HepG2 (cell line): Measurements from ENCODE around the gene DUT. TPM values are rescaled to one million over a fixed set of nuclear protein-coding genes. Genes with fewer than 3 reads are reported as not detected.

Experiments used
- ATAC-seq: fragments of 200-7000 bp; cut with Tn5 transposase; 3 replicates; pipeline ENCODE4 v1.9.1; 2020; ENCODE audit warnings: mild to moderate bottlenecking, moderate library complexity
- BruUV-seq: library from RNA; stranded (reverse); fragments of 400-500 nt; replicated peaks from 2 replicates; lab custom pipeline; 2021; lab: Mats Ljungman, UMichigan
- CTCF ChIA-PET: fragments of 300-600 bp; formaldehyde crosslinking; extraction: SDS; loops from one replicate; lab custom pipeline; 2021; ENCODE audit warnings: low total read pairs, inconsistent platforms, low intra/inter-chr PET ratio; lab: Yijun Ruan, JAX
- POLR2A ChIA-PET: fragments of 350-600 bp; sonication (Branson Sonifier 250); formaldehyde crosslinking; loops from one replicate; lab custom pipeline; 2020; ENCODE audit warnings: antibody characterized with exemption, inconsistent platforms; lab: Yijun Ruan, JAX
- DNase-seq: peaks from one replicate; pipeline ENCODE4 v3.0.0-alpha.2; 2015; ENCODE audit warnings: low spot score
- FAIRE-seq: peaks from 3 replicates; lab custom pipeline; 2011; peaks lifted over from hg19 to GRCh38; lab: Jason Lieb, UNC
- H2AFZ ChIP-seq: one replicate; pipeline ENCODE4 v1.6.1; 2011; ENCODE audit warnings: low read length, inconsistent platforms
- H3K27ac ChIP-seq: fragments of 300-600 bp; 3 replicates; pipeline ENCODE4 v1.8.0; 2011; ENCODE audit warnings: mixed run types, mild to moderate bottlenecking, mixed read lengths, low read length, inconsistent platforms; ENCODE audit not compliant: insufficient read depth; ENCODE audit errors: extremely low read length
- H3K27me3 ChIP-seq, 2 experiments: fragments of 200-600 bp in 1 of 2; 2 replicates in 1 of 2; 3 replicates in 1 of 2; pipeline versions ENCODE4 v1.6.0 to v1.8.0; 2011; ENCODE audit warnings: low read length in 2 of 2, mild to moderate bottlenecking in 2 of 2, moderate library complexity in 2 of 2, inconsistent platforms in 1 of 2; ENCODE audit not compliant: insufficient read depth in 2 of 2, control insufficient read depth in 1 of 2
- H3K36me3 ChIP-seq, 2 experiments: fragments of 200-600 bp in 1 of 2; replicated peaks in 1 of 2; 2 replicates in 1 of 2; 3 replicates in 1 of 2; pipeline versions ENCODE4 v1.5.1 to v1.8.0; 2011; ENCODE audit warnings: low read length in 2 of 2, inconsistent platforms in 1 of 2; ENCODE audit not compliant: insufficient read depth in 2 of 2, control insufficient read depth in 1 of 2
- H3K4me1 ChIP-seq: 2 replicates; pipeline ENCODE4 v1.5.1; 2012; ENCODE audit warnings: low read length, inconsistent platforms; ENCODE audit not compliant: insufficient read depth
- H3K4me2 ChIP-seq: 2 replicates; pipeline ENCODE4 v1.6.0; 2011; ENCODE audit warnings: low read depth, low read length, inconsistent platforms
- H3K4me3 ChIP-seq, 3 experiments: fragments of 200-600 bp in 1 of 3; sonication (generic), shearing (Covaris generic) in 1 of 3; replicated peaks in 1 of 3; 2 replicates each; pipeline ENCODE4 v1.5.1; 2011 to 2016; ENCODE audit warnings: low read length in 3 of 3, inconsistent platforms in 2 of 3, low read depth in 2 of 3, mild to moderate bottlenecking in 2 of 3, control low read depth in 1 of 3, mixed read lengths in 1 of 3; ENCODE audit not compliant: insufficient read depth in 1 of 3
- H3K79me2 ChIP-seq: one replicate; pipeline ENCODE4 v1.6.1; 2011; ENCODE audit warnings: low read length, inconsistent platforms; ENCODE audit not compliant: insufficient read depth
- H3K9ac ChIP-seq: 2 replicates; pipeline ENCODE4 v1.6.0; 2011; ENCODE audit warnings: mild to moderate bottlenecking, low read depth, low read length, inconsistent platforms; ENCODE audit not compliant: insufficient read depth
- H3K9me3 ChIP-seq: 2 replicates; pipeline ENCODE4 v1.5.1; 2012; ENCODE audit warnings: mild to moderate bottlenecking, low read length
- H4K20me1 ChIP-seq: 2 replicates; pipeline ENCODE4 v1.6.0; 2011; ENCODE audit warnings: inconsistent platforms, mild to moderate bottlenecking, low read length, moderate library complexity; ENCODE audit not compliant: insufficient read depth
- DNMT1 ChIP-seq: sonication (generic); formaldehyde crosslinking; IDR thresholded peaks from 2 replicates; pipeline ENCODE4 v1.5.1; 2020; ENCODE audit warnings: mild to moderate bottlenecking, missing genetic modification reagents
- E2F2 ChIP-seq: sonication (generic); formaldehyde crosslinking; IDR thresholded peaks from 2 replicates; pipeline ENCODE4 v1.4.0; 2020; ENCODE audit warnings: missing genetic modification reagents, borderline replicate concordance
- ELK4 ChIP-seq: sonication (generic); formaldehyde crosslinking; IDR thresholded peaks from 2 replicates; pipeline ENCODE4 v1.9.0; 2021; ENCODE audit warnings: missing genetic modification reagents, borderline replicate concordance
- KLF13 ChIP-seq: sonication (generic); formaldehyde crosslinking; IDR thresholded peaks from 2 replicates; pipeline ENCODE4 v1.4.0; 2020; ENCODE audit warnings: mild to moderate bottlenecking, missing genetic modification reagents
- MLLT10 ChIP-seq: sonication (generic); formaldehyde crosslinking; IDR thresholded peaks from 2 replicates; pipeline ENCODE4 v1.4.0; 2020; ENCODE audit warnings: missing genetic modification reagents
- NFATC3 ChIP-seq: sonication (generic); formaldehyde crosslinking; IDR thresholded peaks from 2 replicates; pipeline ENCODE4 v1.5.1; 2020; ENCODE audit warnings: mild to moderate bottlenecking, missing genetic modification reagents
- SMC3 ChIP-seq: IDR thresholded peaks from 2 replicates; pipeline ENCODE4 v1.6.1; 2011; ENCODE audit warnings: low read length, improper control_type of control experiment
- SNAI1 ChIP-seq: sonication (generic); formaldehyde crosslinking; IDR thresholded peaks from 2 replicates; pipeline ENCODE4 v1.5.0; 2020; ENCODE audit warnings: mild to moderate bottlenecking, missing genetic modification reagents, borderline replicate concordance
- ZNF572 ChIP-seq: sonication (generic); formaldehyde crosslinking; IDR thresholded peaks from 2 replicates; pipeline ENCODE4 v1.5.1; 2020; ENCODE audit warnings: mild to moderate bottlenecking, missing genetic modification reagents
- ZNF747 ChIP-seq: sonication (generic); formaldehyde crosslinking; IDR thresholded peaks from 2 replicates; pipeline ENCODE4 v1.8.1; 2023; ENCODE audit warnings: missing genetic modification reagents, mild to moderate bottlenecking, borderline replicate concordance
- ZNF75D ChIP-seq: sonication (generic); formaldehyde crosslinking; IDR thresholded peaks from 2 replicates; pipeline ENCODE4 v1.8.1; 2023; ENCODE audit warnings: missing genetic modification reagents, mild to moderate bottlenecking, borderline replicate concordance
- WGBS: methylation state at CpG from one replicate; pipeline ENCODE4 v1.1.6; 2017; ENCODE audit warnings: low lambda C conversion rate; 5-methylcytosine and 5-hydroxymethylcytosine counted together
- in situ Hi-C: cut with HindIII; loops from 2 replicates; pipeline ENCODE4 v1.10.0; 2017; ENCODE audit warnings: low pct_unique_long_range_greater_than_20kb; ENCODE audit not compliant: extremely low pct_ligation_motif_present
- intact Hi-C: fragments of 100-400 bp; cut with micrococcal nuclease; formaldehyde crosslinking; loops from one replicate; pipeline ENCODE4 v1.10.0; 2022; ENCODE audit not compliant: unreplicated experiment
- polyA plus RNA-seq, 8 experiments: library from polyadenylated mRNA; depleted of rRNA in 3 of 8; stranded (reverse) in 7 of 8; unstranded in 1 of 8; fragments of >200 nt; fragmentation: Illumina TruSeq in 4 of 8; extraction: Trizol in 4 of 8; gene quantifications; 2 replicates each; pipeline versions ENCODE4 v1.2.1 to v1.2.3, GENCODE V29; 2011 to 2016; ENCODE audit warnings: low read depth in 4 of 8, missing spikeins in 1 of 8, mixed read lengths in 1 of 8; ENCODE audit not compliant: insufficient read depth in 1 of 8
- total RNA-seq, 5 experiments: library from RNA; depleted of rRNA; stranded (reverse); fragments of >200 nt; fragmentation: Illumina TruSeq; extraction: Trizol; gene quantifications; 2 replicates each; pipeline ENCODE4 v1.2.3, GENCODE V29; 2016; ENCODE audit warnings: low read depth in 1 of 5
- TF ChIP-seq, protein P1 (sequence below): sonication (generic); formaldehyde crosslinking; IDR thresholded peaks from 2 replicates; pipeline ENCODE4 v1.5.0; 2020; ENCODE audit warnings: missing genetic modification reagents, mild to moderate bottlenecking, borderline replicate concordance
- TF ChIP-seq, protein P2 (sequence below): sonication (generic); formaldehyde crosslinking; IDR thresholded peaks from 2 replicates; pipeline ENCODE4 v1.8.0; 2022; ENCODE audit warnings: mild to moderate bottlenecking, missing genetic modification reagents

DUT gene
- total and polyA plus RNA-seq, 2 of the 13 experiments (the other 11 are each of a cell fraction or from before 2014, with no cell fraction given) = 36.7 to 131 TPM

DNA sequence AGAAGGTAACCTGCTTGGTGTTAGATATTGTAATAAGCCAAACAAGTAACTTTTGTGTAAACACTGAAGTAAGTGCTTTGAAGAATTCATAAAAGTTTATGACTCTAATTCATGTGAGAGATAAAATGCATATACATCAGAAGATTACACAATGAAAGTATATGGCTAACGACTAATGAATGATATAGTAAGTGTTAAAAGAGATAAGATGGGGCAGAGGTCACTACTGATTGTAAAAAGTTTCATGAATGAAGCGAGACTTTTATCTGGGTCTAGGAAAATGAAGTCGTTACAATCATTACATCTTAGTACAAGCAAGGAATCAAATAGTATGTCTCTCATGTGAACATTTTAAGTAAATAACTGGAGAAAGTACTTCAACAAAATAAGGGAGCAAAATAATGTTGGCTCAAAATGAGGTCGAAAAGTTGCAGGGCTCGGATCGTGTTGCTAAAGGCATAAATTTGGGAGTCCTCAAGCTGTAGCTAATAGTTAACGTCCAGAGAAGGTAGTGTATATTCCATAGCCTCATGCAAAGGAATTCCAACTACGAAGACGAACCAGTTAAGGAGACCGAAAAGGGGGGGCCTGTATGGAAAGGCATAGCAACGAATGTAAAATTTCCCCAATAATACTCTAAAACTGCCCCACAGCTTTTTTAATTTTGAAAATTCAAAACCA, 984 bp upstream of the DUT start:
- Histone ChIP-seq H3K36me3 (peaks cover 0 to 9% of the 10 kb centered on the region in 2 experiments; a peak in 3 of 5 replicates), H3K9me3 (no peaks in the 10 kb centered on the region), H3K4me1 (peaks cover 38% of the 10 kb centered on the region), H3K79me2 (peaks cover 5% of the 10 kb centered on the region), H3K27ac (peak overlapping the region; percentile 71), H4K20me1 (no peaks in the 10 kb centered on the region), H3K27me3 (no peaks in the 10 kb centered on the region; a peak in 1 of 5 replicates), H2AFZ (peak overlapping the region; percentile 19), H3K9ac (peak overlapping the region; percentile 70), H3K4me3 (peak overlapping the region; percentile 77 to 86 (median 78)), H3K4me2 (peak overlapping the region; percentile 78)
- CTCF ChIA-PET = no interaction called here
- intact Hi-C loops = loop anchor here (2.0 kb wide), 2 partner anchors 25 to 903 kb away; no protein-coding TSS in a partner anchor
- ATAC-seq (no peak), FAIRE-seq (no peak), DNase-seq (no peak)
- TSS peak; percentile 76 for BruUV-seq
- POLR2A ChIA-PET = interaction anchor here (1.4 kb wide), 1 partner anchor 152 kb away, joined by 3 read pairs; the partner anchor contains the start of gene MYEF2
- WGBS = 9% methylated on average over 11 of the region's 11 CpGs
- in situ Hi-C loops = no loop called here
- no peak for TF ChIP-seq ELK4 (CRISPR knock-in tag)
- TF ChIP-seq SMC3 = no peak
- TF ChIP-seq NFATC3 (CRISPR knock-in tag) = no peak
- TF ChIP-seq SNAI1 (CRISPR knock-in tag) = no peak
- TF ChIP-seq MLLT10 (CRISPR knock-in tag) = no peak
- no peak for TF ChIP-seq ZNF75D (CRISPR knock-in tag)
- no peak for TF ChIP-seq KLF13
- TF ChIP-seq E2F2 (CRISPR knock-in tag) = no peak
- TF ChIP-seq, protein P1, sequence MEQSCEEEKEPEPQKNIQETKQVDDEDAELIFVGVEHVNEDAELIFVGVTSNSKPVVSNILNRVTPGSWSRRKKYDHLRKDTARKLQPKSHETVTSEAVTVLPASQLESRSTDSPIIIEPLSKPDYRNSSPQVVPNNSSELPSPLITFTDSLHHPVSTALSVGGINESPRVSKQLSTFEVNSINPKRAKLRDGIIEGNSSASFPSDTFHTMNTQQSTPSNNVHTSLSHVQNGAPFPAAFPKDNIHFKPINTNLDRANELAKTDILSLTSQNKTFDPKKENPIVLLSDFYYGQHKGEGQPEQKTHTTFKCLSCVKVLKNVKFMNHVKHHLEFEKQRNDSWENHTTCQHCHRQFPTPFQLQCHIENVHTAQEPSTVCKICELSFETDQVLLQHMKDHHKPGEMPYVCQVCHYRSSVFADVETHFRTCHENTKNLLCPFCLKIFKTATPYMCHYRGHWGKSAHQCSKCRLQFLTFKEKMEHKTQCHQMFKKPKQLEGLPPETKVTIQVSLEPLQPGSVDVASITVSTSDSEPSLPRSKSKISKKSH = no peak
- TF ChIP-seq ZNF572 = no peak
- TF ChIP-seq, protein P2, sequence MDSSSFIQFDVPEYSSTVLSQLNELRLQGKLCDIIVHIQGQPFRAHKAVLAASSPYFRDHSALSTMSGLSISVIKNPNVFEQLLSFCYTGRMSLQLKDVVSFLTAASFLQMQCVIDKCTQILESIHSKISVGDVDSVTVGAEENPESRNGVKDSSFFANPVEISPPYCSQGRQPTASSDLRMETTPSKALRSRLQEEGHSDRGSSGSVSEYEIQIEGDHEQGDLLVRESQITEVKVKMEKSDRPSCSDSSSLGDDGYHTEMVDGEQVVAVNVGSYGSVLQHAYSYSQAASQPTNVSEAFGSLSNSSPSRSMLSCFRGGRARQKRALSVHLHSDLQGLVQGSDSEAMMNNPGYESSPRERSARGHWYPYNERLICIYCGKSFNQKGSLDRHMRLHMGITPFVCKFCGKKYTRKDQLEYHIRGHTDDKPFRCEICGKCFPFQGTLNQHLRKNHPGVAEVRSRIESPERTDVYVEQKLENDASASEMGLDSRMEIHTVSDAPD = no peak
- TF ChIP-seq ZNF747 (CRISPR knock-in tag) = no peak
- TF ChIP-seq DNMT1 = no peak
